Sigmoid colon (tissue), 7 donors: ENCODE measurements around the gene TEX54. TPM values are rescaled to one million over a fixed set of nuclear protein-coding genes. Genes with fewer than 3 reads are reported as not detected.
A peak's percentile ranks its signal among the peaks of the same experiment; 100 is the strongest.

Experiments
- DNase-seq: peaks from one replicate; pipeline ENCODE4 v3.0.0-alpha.2; 2019
- H3K27ac ChIP-seq, 4 donors: fragments of 200-600 bp; sonication (generic); one replicate each; pipeline ENCODE4 v1.5.1; 2016 to 2019; ENCODE audit warnings: mild to moderate bottlenecking in 1 of 4
- H3K27me3 ChIP-seq, 3 donors: fragments of 200-600 bp; sonication (generic); one replicate each; pipeline ENCODE4 v1.5.1; 2019; ENCODE audit warnings: mild to moderate bottlenecking in 1 of 3
- H3K36me3 ChIP-seq, 4 donors: fragments of 200-600 bp; sonication (generic); one replicate each; pipeline ENCODE4 v1.5.1; 2016 to 2019
- H3K4me1 ChIP-seq, 4 donors: fragments of 200-600 bp; sonication (generic); one replicate each; pipeline ENCODE4 v1.5.1; 2017 to 2019
- H3K4me3 ChIP-seq, 4 donors: fragments of 200-600 bp; sonication (generic); one replicate each; pipeline ENCODE4 v1.5.1; 2017 to 2019; ENCODE audit warnings: mild to moderate bottlenecking in 2 of 4, moderate library complexity in 1 of 4
- H3K9me3 ChIP-seq, 4 donors: fragments of 200-600 bp in 3 of 4; sonication (generic) in 3 of 4; one replicate each; pipeline versions ENCODE4 v1.5.1 to v1.6.1; 2013 to 2019
- EP300 ChIP-seq, 4 donors: sonication (generic); formaldehyde crosslinking; IDR thresholded peaks; one replicate each; pipeline ENCODE4 v1.6.1; 2017; ENCODE audit warnings: antibody characterized with exemption in 4 of 4
- POLR2A ChIP-seq, 2 donors: fragments of 450-650 bp; IDR thresholded peaks; one replicate each; pipeline ENCODE4 v1.6.1; 2016; ENCODE audit warnings: antibody characterized with exemption in 2 of 2, mild to moderate bottlenecking in 2 of 2, moderate library complexity in 2 of 2
- POLR2AphosphoS5 ChIP-seq, 4 donors: sonication (generic); formaldehyde crosslinking; IDR thresholded peaks; one replicate each; pipeline ENCODE4 v1.6.1; 2017; ENCODE audit warnings: antibody characterized with exemption in 4 of 4
- WGBS, 2 donors: extraction: QIAGEN DNeasy Blood & Tissue Kit; methylation state at CpG; one replicate each; pipeline ENCODE4 v1.1.7; 2013; 5-methylcytosine and 5-hydroxymethylcytosine counted together
- intact Hi-C: fragments of 100-400 bp; cut with DNase I; formaldehyde crosslinking; loops from one replicate; pipeline ENCODE4 v1.15.1; 2023
- polyA plus RNA-seq, 3 donors: library from polyadenylated mRNA; stranded (reverse); fragments of 200-250 nt; gene quantifications; one replicate each; pipeline ENCODE4 v1.2.3, GENCODE V29; 2013
- total RNA-seq, 4 donors: library from RNA; depleted of rRNA; stranded (reverse); fragments of >200 nt; gene quantifications; one replicate each; pipeline ENCODE4 v1.1.0, GENCODE V29; 2016
- TF ChIP-seq, protein P1 (sequence below), 4 experiments: fragments of 450-650 bp in 3 of 4; fragments of 200-600 bp in 1 of 4; IDR thresholded peaks; one replicate each; pipeline ENCODE4 v1.5.1; 2016 to 2019; ENCODE audit warnings: antibody characterized with exemption in 4 of 4, mild to moderate bottlenecking in 3 of 4, moderate library complexity in 2 of 4
- donor health status: healthy with polysubstance abuse.
- donor health status: Bipolar disorder and iron deficiency.
- donor health status: healthy.

Gene TEX54
- 1 to 10 TPM in 1 of 4 donors, not detected in 3; 2.1 TPM for total RNA-seq
- polyA plus RNA-seq, result not detected

DNA sequence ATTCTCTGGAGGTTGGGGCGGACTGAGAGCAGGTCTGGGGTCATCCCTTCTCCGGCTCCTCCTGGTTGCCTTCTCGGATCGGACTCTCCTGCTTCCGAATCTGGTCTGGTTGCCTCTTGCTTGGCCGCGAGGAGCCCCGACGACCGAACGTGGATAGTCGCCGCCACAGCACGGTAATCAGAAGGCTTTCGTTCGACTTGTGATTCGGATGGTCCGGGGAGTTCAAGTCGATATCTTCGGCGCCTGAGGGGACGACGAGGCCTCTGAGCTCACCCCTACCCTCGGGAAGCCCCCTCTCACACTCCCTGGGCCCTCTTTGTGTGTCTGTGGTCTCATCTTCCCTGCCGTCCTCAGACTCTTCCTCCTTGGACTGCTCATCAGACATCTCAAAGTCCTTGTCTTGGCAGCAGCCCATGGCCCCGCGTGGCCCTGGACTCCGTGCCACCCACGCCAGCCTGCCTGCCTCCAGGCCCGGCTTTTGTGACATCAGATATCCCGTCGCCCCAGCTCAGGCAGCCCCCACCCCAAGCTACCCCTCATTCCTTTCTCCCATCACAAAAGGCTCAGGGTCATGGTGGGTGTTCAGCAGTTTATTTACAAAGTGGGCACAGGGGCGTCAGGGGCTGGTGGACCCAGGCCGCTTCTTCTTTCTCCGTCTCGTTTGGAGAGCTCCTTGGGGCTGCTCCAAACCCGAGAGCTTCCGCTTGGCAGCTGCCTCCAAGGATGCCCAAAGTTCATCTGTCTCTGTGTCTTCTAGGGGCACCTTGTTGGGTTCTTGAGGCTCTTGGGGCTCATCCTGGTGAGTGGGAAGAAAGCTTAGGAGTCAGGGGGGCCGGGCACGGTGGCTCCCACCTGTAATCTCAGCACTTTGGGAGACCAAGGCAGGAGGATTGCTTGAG, at the start of gene TEX54:
TEX54 (minus strand) TSS at position 506 of the 899 bp plus-strand sequence.
- DNase-seq, result peak; percentile 75
- WGBS, 2 donors, result 9 to 20% methylated on average over 40 of the region's 40 CpGs
- peak within 1 kb of the TSS; percentile 77 to 90 (median 84) for H3K4me3 ChIP-seq
- peak within 1 kb of the TSS; percentile 95 to 99 (median 96) for H3K27ac ChIP-seq
- peaks cover 0 to 54% (median 45%) of the 10 kb centered on the region in 4 donors for H3K4me1 ChIP-seq
- no peaks in the 10 kb centered on the region for H3K27me3 ChIP-seq
- peaks cover 3 to 45% (median 12%) of the 10 kb centered on the region in 4 donors for H3K36me3 ChIP-seq
- TF ChIP-seq, protein P1, sequence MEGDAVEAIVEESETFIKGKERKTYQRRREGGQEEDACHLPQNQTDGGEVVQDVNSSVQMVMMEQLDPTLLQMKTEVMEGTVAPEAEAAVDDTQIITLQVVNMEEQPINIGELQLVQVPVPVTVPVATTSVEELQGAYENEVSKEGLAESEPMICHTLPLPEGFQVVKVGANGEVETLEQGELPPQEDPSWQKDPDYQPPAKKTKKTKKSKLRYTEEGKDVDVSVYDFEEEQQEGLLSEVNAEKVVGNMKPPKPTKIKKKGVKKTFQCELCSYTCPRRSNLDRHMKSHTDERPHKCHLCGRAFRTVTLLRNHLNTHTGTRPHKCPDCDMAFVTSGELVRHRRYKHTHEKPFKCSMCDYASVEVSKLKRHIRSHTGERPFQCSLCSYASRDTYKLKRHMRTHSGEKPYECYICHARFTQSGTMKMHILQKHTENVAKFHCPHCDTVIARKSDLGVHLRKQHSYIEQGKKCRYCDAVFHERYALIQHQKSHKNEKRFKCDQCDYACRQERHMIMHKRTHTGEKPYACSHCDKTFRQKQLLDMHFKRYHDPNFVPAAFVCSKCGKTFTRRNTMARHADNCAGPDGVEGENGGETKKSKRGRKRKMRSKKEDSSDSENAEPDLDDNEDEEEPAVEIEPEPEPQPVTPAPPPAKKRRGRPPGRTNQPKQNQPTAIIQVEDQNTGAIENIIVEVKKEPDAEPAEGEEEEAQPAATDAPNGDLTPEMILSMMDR (IDR thresholded peaks at IDR 0.05), result no peak
- TF ChIP-seq POLR2AphosphoS5 (IDR thresholded peaks at IDR 0.05) (no peak), POLR2A (IDR thresholded peaks at IDR 0.05) (no peak), EP300 (IDR thresholded peaks at IDR 0.05) (no peak)
- no peaks in the 10 kb centered on the region for H3K9me3 ChIP-seq
- intact Hi-C loops, result loop anchor here (5.0 kb wide), 2 partner anchors 40 to 105 kb away; partner anchors contain the start of genes HNRNPUL2, TMEM223 and TTC9C

DNA sequence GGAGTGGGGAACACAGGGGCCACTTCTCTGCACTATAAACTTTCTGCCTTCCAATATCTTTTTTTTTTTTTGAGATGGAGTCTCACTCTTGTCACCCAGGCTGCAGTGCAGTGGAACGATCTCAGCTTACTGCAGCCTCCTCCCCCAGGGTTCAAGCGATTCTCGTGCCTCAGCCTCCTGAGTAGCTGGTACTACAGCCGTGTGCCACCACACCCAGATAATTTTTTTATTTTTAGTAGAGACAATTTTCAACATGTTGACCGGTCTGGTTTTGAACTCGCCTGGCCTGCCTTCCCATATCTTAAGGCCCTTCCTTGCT, 49.7 kb upstream of the TEX54 start:
- Histone ChIP-seq H3K36me3 (peaks cover 34 to 52% (median 47%) of the 10 kb centered on the region in 4 donors), H3K4me3 (peak overlapping the region; percentile 72 to 99 (median 88)), H3K4me1 (peaks cover 0 to 60% (median 52%) of the 10 kb centered on the region in 4 donors), H3K27ac (peak overlapping the region; percentile 97 to 100 (median 98)), H3K9me3 (no peaks in the 10 kb centered on the region), H3K27me3 (no peaks in the 10 kb centered on the region)
- 18 to 47% methylated on average over 6 of the region's 6 CpGs for WGBS, 2 donors
- no peak for DNase-seq
- TF ChIP-seq, protein P1 (IDR thresholded peaks at IDR 0.05), result no peak
- no peak for TF ChIP-seq POLR2AphosphoS5 (IDR thresholded peaks at IDR 0.05)
- no peak for TF ChIP-seq EP300 (IDR thresholded peaks at IDR 0.05)
- no peak for TF ChIP-seq POLR2A (IDR thresholded peaks at IDR 0.05)
- intact Hi-C loops, result loop anchor here (10.0 kb wide), 1 partner anchor 488 kb away; no protein-coding TSS in a partner anchor

DNA sequence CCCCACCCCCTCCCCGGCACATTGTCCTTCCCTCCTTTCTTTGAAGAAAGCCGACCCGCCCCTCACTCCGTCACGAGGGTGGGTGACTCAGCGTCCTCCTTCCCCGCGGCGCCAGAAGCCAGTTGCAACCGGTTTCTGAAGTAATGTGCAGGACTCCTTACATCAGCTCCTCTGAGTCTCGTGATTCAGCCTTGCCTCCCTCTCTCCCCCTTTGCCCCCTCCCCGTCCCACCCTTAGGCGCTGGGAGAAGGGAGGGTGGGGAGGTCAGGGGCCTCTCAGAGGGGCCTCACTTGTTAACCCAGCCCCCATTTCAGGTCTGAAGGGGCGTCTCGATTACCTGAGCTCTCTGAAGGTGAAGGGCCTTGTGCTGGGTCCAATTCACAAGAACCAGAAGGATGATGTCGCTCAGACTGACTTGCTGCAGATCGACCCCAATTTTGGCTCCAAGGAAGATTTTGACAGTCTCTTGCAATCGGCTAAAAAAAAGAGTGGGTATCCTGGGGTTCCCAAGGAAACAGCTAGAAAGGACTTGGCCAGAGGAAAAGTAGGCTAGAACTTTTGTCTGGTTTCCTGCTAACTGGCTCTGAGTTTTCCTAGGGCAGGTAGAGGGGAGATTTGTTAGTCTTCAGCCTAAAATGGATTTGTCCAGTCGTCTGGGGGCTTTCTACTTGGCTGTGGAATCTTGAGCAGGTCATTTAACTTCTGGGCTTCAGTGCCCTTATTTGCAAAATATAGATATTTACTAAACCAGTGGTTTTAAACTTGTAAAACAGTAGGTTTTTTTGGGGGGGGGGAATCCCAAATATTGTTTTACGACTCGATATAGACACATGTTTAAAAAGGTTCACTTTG, 49.2 kb upstream of the TEX54 start:
- TF ChIP-seq EP300 (IDR thresholded peaks at IDR 0.05) (peak; percentile 31 to 96 (median 78)), POLR2A (IDR thresholded peaks at IDR 0.05) (no peak), POLR2AphosphoS5 (IDR thresholded peaks at IDR 0.05) (peak in 2 of 4 donors; percentile 67 to 89)
- TF ChIP-seq, protein P1 (IDR thresholded peaks at IDR 0.05), result no peak
- peaks cover 28 to 46% (median 41%) of the 10 kb centered on the region in 4 donors for H3K36me3 ChIP-seq
- intact Hi-C loops, result loop anchor here (2.0 to 10.0 kb wide), 3 partner anchors 25 to 487 kb away; no protein-coding TSS in a partner anchor
- 2 to 5% methylated on average over 21 of the region's 21 CpGs for WGBS, 2 donors
- H3K27me3 ChIP-seq, result no peaks in the 10 kb centered on the region
- peak overlapping the region; percentile 72 to 99 (median 88) for H3K4me3 ChIP-seq
- peak overlapping the region; percentile 97 to 100 (median 98) for H3K27ac ChIP-seq
- no peaks in the 10 kb centered on the region for H3K9me3 ChIP-seq
- H3K4me1 ChIP-seq, result peaks cover 0 to 60% (median 49%) of the 10 kb centered on the region in 4 donors
- DNase-seq, result peak; percentile 99

DNA sequence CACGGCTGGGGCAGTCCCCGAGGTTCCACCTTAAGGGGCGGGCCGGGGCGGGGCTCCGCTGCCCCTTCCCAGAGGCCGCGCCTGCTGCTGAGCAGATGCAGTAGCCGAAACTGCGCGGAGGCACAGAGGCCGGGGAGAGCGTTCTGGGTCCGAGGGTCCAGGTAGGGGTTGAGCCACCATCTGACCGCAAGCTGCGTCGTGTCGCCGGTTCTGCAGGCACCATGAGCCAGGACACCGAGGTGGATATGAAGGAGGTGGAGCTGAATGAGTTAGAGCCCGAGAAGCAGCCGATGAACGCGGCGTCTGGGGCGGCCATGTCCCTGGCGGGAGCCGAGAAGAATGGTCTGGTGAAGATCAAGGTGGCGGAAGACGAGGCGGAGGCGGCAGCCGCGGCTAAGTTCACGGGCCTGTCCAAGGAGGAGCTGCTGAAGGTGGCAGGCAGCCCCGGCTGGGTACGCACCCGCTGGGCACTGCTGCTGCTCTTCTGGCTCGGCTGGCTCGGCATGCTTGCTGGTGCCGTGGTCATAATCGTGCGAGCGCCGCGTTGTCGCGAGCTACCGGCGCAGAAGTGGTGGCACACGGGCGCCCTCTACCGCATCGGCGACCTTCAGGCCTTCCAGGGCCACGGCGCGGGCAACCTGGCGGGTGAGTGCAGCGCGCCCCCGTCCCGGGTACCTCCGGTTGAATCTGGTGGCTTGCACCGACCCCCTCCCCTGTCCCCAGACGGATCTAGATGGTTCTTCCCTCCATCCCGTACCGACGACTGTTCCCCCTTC, 48.4 kb upstream of the TEX54 start, which contains the start of gene SLC3A2:
SLC3A2 (plus strand) TSS at position 94 of the 776 bp plus-strand sequence; CDS start at position 222, 128 bp downstream.
- peak within 1 kb of the TSS; percentile 97 to 100 (median 98) for H3K27ac ChIP-seq
- TF ChIP-seq POLR2A (IDR thresholded peaks at IDR 0.05) (peak; percentile 99), POLR2AphosphoS5 (IDR thresholded peaks at IDR 0.05) (peak; percentile 99 to 100 (median 100)), EP300 (IDR thresholded peaks at IDR 0.05) (peak in 1 of 4 donors; percentile 24)
- TF ChIP-seq, protein P1 (IDR thresholded peaks at IDR 0.05), result peak; percentile 45 to 64 (median 58)
- peaks cover 0 to 55% (median 49%) of the 10 kb centered on the region in 4 donors for H3K4me1 ChIP-seq
- H3K9me3 ChIP-seq, result no peaks in the 10 kb centered on the region
- WGBS, 2 donors, result 0 to 1% methylated on average over 69 of the region's 69 CpGs
- H3K27me3 ChIP-seq, result no peaks in the 10 kb centered on the region
- peak; percentile 96 for DNase-seq
- H3K4me3 ChIP-seq, result peak within 1 kb of the TSS; percentile 72 to 99 (median 88)
- intact Hi-C loops, result loop anchor here (1.0 to 10.0 kb wide), 4 partner anchors 24 to 486 kb away; no protein-coding TSS in a partner anchor
- H3K36me3 ChIP-seq, result peaks cover 20 to 38% (median 33%) of the 10 kb centered on the region in 4 donors
